NCI-H1048 (cell line): ENCODE data around the gene GPR87.

ENCODE experiments used
- DNase-seq: peaks from one replicate; lab custom pipeline; 2025; lab: John Stamatoyannopoulos, UW

Gene GPR87

DNA sequence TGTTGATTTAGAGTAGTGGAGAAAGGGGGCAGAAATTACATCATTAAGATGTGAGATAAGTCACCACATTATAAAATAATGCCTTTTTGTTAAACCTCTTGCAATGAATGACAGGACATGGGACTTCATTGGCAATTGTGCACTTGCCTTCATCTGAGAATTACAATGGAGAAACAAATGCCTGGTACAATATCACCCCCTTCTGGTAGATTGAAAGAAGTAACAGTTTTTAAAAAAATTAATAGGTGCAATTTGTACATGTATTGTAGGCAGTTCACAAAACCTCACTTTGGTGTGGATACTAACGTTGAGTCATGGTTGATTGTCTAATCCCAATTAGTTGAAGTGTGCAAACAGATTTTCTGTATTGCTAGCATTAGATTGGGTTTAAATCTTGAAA is 33.7 kb downstream of the GPR87 start:
- DNase-seq, result no peak

DNA sequence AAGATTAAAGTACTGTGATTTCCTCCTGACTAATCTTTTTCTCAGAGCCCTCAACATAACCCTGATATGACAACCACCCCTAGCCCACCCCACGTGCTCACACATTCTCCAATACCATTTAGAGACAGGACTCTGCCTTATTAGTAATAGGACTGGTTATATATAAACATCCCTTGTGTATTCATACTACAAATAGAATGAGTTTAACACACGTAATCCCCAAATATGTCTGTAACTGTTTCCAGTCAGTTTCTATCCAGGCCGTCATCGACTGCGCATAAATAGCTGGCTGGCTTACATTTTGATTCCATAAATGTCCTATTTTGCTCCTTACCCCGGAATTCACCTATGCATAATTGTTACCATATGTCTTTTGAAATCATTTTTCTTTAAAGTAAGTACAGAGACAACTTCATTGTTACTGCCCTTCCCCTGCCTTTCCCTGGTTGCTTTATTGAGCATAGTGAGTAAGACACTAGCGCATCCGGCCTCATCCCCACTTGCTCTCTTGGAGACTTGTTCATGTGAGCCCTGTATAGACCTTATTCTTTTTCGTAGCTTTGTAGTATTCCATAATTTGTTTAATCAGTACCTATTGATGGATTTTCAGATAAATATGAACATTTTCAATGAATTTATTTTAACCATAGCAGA is 34.8 kb downstream of the GPR87 start:
- no peak for DNase-seq

DNA sequence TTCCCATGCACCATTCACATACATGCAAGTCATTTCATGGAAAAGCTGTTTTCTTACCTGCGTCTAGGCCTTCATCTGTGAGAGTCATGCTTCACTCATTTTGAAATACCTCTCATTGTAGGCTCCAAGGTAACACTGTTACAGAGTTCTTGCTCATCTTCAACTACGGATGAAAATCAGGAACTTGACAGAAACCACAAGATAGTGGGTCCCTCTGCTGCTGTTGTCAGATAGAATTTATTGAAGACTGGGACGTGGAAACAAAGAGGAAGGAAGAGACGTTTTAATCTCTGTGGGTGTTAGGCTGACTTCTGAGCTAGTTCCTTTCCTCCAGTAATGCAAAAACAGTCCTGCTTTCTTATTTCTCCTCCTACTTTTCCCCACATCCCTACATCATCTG is 38.4 kb downstream of the GPR87 start, which contains the start of gene P2RY14:
Gene P2RY14 (minus strand): TSS at position 313 of the 400 bp plus-strand sequence. CDS start 64,226 bp downstream, outside the sequence.
- no peak for DNase-seq

DNA sequence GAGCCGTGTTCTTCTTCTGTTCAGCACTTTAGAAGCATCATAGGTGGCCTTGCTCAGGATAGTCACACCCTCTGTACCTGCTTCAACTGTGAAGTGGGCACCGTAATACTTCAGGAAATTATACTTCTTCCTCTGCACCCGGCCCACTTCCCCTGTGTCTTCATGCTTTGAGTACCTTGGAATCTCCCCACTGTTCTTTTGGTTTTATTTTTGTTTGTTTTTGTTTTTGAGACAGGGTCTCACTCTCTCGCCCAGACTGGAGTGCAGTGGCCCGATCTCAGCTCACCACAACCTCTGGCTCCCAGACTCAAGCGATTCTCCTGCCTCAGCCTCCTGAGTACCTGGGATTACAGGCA is 40.0 kb downstream of the GPR87 start:
- no peak for DNase-seq

DNA sequence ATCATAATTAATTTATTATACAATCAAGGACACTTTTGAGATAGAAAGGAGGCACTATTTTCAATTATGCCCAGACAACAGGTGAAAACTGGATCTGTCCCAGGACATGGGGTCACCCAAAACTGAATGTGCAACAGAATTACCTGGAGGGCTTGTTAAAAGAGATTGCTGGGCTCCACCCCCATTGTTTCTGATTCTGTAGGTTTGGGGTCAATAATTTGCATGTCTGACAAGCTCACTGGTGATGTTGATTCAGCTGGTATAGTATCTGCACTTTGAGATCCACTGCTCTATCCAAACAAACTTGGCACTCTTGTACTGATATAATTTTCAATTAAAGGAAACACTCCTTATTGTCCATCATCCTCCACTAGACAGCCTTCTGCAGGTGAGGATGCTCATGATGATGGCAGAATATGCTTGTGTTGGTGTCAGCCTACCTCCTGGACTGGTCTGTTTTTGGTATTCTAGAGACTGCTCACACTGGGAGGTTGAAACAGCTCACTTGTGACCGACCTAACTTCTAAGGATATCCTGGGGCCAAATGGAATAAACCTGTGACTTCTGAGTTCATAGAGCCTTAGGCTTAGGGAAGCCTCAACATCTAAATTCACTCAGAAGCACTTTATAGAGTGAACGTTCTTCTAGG is 40.5 kb downstream of the GPR87 start:
- DNase-seq, result no peak

DNA sequence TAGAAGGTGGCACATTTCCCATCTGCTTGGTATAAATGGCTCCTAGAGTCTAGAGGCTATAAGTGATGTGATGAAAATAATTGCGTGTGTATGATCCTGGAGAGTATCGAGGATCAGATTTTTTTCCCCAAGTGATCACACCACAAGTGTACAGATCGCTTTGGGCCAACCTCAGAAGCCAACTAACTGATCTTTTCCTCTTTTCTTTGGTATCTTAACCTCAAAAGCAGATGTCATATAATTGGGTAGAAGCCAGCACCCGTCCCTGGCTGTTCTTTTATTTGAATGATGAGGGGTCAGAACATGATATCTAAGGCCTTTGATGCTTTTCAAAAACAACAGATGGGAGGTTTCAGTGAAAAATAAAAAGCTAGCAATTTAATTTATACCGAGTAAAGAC is 41.5 kb downstream of the GPR87 start:
- DNase-seq, result no peak

DNA sequence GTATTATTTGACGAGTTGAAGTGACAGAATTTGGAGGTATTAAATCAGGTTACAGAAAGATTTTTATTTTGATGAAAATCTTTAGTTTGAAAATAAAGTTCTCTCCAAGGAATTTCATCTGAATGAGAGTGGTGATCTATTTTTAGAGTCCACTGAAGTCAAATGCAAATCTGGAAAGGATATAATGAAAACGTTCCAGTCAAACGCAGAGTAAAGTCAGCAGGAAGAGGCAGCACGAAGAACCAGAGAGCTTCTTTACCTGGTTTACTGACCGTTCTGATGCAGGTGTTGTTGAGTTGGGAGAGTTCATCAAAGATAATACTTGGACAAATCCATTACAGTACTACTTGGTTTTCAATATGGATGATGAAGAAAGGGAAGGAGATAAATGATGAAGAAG is 47.0 kb downstream of the GPR87 start:
- no peak for DNase-seq

DNA sequence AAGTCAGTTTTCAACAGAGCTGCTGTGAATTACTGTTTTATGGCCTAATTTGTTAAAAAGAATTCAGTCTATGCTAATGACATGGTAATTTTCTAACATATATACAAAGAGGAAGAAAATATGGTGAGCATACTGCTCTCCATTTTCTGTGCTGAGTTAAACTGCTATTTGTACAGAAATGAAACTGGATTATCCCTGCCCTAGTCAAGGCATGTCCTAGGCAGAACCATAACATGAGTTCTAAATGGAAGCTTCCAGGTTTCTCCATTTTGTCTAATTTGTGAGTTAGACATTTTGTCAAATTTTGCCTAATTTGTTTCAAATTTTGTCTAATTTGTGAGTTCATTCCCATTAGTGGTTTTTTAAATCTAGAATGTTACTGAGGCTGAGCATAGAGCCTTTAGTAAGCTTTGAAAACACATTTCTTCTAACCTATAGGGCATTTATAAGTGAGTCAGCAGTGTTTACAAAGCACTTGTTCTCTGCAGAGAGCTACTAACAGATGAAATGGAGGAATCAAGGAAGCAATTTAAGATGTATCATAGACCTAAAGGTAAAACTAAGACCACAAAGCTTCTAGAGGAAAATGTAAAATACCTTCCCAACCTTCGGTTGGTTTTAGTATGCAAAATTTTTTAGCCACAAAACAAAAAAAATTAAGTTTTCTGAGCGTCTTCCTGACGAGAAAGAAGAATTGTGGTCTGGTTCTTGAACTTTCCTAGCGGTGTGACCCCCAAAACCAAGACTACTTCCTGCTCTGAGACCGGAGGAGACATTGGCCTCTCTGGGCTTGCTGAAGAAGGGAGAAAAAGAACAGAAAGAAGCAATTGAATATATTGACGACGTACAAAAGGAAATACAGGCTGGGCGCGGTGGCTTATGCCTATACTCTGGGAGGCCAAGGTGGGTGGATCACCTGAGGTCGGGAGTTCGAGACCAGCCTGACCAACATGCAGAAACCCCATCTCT is 48.1 kb downstream of the GPR87 start:
- no peak for DNase-seq

DNA sequence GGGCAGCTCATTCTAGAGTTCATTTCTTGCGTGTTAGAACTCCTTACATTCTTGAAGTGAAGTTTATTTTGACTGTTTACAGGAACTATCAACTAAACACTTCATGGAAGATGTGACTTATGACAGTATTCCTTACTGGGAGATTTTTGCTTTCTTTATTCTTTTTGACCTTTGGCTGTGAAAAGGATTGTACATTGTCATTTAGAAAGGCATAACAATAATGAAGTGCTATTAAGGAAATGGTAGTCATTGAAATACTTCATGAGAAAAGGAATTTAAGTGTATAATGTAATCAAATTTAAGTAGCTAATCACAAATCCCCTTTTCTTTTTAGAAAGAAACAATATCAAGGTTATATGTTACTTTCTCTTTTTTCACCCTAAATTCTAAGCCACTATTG is 49.6 kb downstream of the GPR87 start:
- DNase-seq, result no peak

DNA sequence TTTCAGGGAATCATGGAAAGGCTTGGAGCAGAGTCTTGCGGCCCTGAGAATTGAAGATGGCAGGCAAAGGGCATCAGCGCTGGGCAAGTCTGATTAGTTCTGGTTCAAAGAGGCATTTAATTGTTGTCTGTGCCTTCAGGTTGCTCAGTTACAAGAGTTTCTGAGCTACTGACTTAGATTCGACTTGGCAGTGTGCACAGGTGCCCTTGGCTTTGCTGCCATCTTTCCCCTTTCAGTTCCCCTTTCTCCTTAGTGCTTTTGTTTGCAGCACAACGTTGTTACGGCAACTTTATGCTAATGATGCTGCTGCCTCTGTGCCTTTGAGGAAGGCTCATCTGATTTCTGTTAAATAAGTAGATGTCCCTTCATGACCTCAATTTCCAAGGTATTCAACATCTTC is 50.8 kb downstream of the GPR87 start:
- no peak for DNase-seq

DNA sequence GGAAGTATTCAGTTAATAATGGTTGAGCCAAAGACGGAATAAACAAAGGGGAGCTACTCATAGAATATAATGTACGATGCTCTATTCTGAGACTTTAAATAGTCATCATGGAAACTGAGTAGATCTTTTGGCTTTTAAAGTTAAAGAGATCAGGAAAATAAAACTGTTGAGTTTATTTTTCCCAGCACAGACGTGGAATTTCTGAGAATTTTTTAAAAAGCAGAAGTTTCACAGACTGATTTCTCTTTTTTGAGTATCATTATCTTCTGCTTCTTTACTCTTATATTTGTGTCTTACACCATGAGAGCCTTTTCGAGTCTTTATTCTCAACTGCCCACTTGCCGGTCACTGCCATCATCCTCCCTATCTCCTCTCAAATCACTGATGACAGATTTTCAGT is 51.5 kb downstream of the GPR87 start:
- DNase-seq, result no peak

DNA sequence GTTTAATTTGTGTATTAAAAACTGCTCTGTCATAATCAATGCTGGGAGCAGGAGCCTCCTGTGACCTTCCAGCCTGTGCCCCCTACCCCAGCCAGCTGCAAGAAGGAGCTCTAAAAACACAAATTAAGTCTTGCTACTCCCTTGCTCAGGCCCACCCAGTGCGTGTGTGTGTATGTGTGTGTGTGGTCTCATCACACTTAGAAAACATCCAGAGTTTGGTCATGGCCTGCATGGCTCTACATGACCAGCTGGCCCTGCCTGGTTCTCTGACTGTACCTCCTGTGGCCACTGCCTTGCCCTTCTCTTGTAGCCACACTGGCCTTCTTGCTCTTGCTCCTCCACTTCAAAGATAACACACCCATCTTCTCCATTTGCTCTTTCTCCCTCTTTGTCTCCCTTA is 52.0 kb downstream of the GPR87 start:
- no peak for DNase-seq

DNA sequence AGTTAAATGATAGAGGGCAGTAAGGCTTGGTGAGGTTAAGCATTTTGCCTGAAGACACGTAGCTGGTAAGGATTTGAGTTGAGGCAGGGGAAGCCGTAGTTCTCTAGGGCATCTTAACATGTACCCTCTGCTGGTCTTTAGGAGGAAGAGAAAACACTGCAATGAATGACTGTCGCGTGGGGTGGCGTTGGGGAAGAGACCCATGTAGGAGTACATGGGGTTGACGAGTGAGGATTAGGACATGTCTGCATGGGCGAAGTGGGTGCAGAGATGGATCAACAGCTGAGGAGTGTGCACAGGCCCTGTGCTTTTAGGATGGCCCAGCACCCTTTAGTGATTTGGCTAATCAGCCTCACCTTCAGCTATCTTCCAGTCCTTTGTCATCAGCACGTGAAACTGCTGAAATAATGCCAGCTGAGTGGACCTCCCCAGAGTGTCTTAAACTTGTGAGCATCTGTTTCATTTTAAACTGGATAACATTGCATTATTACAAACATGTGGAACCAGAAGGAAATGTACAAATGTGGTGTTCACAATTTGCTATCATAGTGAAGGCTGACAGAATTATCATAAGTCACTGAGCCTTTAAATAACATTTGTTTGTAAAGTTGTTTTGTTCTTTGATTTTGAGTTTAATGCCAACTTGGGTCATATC is 53.6 kb downstream of the GPR87 start:
- DNase-seq, result no peak

DNA sequence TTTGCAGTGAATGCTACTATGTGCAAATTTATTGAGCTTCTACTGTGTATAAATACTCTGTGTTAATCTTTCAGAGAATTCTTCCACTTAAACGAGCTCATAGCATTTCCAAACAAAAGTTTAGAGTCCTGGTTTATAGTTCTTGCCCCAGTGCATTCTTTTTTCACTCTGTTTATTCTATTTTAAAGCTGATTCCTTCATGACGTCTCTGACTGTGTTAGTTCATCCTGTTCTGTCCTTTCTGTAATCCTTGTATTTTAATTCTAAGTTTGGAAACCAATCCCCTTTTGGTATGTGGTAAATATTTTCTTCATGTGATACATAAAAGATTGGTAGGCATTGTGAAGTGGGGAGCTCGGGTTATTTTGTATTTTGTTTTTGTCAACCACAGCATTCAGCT is 57.0 kb downstream of the GPR87 start:
- DNase-seq, result no peak

DNA sequence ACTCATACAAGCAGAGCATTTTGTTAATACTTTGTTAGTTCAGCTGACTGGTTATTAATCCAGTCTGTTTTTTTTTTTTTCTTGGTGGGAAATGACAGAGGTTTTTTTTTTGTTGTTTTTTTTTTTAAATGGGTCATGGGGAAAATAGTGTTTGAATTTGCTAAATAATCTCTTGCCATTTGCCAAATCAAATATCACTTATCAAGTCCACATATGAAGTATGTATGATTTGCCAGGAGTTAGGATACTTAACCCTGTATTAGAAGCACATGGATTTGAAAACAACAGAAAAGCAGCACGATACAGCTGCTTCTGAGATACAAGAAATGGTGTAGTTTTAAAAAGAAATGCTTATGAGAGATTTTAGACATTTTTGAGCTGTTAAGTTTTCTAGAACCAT is 59.9 kb downstream of the GPR87 start:
- no peak for DNase-seq

DNA sequence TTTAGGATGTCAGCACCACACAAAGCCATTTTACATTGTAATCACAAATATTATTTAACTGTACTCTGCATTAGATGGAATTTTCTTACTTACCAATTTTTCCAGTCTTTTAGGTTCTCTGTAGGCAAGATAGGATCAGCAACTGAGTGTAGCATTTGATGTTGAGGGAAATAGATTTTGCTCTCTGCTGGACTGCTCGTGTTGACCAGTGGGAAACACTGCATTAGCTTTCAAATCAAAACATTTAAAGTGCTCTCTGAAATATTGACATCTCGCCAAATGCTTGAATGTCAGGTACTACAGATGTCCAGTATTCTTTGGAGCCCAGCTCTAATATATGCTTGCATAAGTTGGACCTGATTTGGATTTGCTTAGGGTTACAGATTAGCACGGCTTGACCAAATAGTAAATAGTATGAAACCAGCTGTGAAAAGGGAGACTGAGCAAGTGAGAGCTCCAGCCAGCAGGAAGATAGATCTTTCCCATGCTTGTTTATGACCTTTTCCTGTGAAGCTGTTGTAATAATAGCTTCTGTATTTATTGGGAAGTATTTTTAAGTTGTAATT is 67.8 kb downstream of the GPR87 start:
- no peak for DNase-seq
